Measurements from ENCODE around the gene MOCS1.

Gene MOCS1

GRCh38 chr6:39945626-39946025, 11.4 kb upstream of the MOCS1 start:
- no peak for DNase-seq
- no peaks in the 10 kb centered on the region for H3K27me3 Mint-ChIP-seq (ENCODE audit: low read depth, poor library complexity)
- H3K4me3 Mint-ChIP-seq, result no peak overlapping the region
- H3K36me3 Mint-ChIP-seq (ENCODE audit: low read depth), result no peaks in the 10 kb centered on the region
- no peaks in the 10 kb centered on the region for H3K9me3 Mint-ChIP-seq
- H3K4me1 Mint-ChIP-seq, result peaks cover 27% of the 10 kb centered on the region
- TF ChIP-seq, protein P1, sequence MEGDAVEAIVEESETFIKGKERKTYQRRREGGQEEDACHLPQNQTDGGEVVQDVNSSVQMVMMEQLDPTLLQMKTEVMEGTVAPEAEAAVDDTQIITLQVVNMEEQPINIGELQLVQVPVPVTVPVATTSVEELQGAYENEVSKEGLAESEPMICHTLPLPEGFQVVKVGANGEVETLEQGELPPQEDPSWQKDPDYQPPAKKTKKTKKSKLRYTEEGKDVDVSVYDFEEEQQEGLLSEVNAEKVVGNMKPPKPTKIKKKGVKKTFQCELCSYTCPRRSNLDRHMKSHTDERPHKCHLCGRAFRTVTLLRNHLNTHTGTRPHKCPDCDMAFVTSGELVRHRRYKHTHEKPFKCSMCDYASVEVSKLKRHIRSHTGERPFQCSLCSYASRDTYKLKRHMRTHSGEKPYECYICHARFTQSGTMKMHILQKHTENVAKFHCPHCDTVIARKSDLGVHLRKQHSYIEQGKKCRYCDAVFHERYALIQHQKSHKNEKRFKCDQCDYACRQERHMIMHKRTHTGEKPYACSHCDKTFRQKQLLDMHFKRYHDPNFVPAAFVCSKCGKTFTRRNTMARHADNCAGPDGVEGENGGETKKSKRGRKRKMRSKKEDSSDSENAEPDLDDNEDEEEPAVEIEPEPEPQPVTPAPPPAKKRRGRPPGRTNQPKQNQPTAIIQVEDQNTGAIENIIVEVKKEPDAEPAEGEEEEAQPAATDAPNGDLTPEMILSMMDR (IDR thresholded peaks at IDR 0.05), result no peak
- H3K27ac Mint-ChIP-seq, result no peak overlapping the region

DNA sequence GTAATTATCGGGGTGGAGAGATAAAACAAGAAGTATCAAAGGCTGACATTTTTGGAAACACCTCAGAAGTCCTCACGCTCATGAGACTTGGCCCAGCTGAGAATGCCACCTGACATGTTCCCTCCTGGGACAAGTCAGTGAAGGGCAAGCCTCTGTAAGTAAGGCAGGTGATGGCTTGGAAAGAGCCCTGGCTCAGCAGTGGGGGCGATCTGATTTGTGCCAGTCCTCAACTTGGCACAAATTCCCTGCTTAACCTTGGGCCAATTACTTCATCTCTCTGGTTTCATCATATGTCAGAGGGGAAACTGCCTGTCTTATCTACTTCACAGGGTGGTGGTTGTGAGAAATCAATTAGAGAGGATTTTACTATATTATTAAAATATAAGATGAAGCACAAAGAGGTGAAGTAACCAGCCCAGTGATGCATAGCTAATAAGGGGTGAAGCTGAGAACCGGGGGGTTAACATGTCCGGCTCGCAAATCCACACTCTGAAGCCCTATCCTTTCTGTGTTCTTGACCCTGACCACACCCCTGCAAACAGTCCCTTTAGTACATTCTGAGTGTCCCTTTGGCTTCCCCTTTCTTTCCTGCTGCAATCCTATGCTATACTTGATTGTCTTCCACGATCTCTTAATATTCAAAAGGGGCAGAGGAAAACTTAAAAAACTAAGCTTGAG, 8.8 kb upstream of the MOCS1 start:
- H3K27ac Mint-ChIP-seq, result no peak overlapping the region
- no peaks in the 10 kb centered on the region for H3K27me3 Mint-ChIP-seq (ENCODE audit: low read depth, poor library complexity)
- no peak for DNase-seq
- H3K36me3 Mint-ChIP-seq (ENCODE audit: low read depth), result no peaks in the 10 kb centered on the region
- H3K9me3 Mint-ChIP-seq, result no peaks in the 10 kb centered on the region
- peaks cover 36% of the 10 kb centered on the region for H3K4me1 Mint-ChIP-seq
- TF ChIP-seq, protein P1 (IDR thresholded peaks at IDR 0.05), result no peak
- no peak overlapping the region for H3K4me3 Mint-ChIP-seq

- H3K27ac Mint-ChIP-seq, result no peak overlapping the region
- no peaks in the 10 kb centered on the region for H3K36me3 Mint-ChIP-seq (ENCODE audit: low read depth)
- TF ChIP-seq, protein P1 (IDR thresholded peaks at IDR 0.05), result no peak
- no peak for DNase-seq
- no peaks in the 10 kb centered on the region for H3K9me3 Mint-ChIP-seq
- peaks cover 40% of the 10 kb centered on the region for H3K4me1 Mint-ChIP-seq
- no peaks in the 10 kb centered on the region for H3K27me3 Mint-ChIP-seq (ENCODE audit: low read depth, poor library complexity)
- H3K4me3 Mint-ChIP-seq, result no peak overlapping the region
Observed at GRCh38 chr6:39941820-39942219, 7.6 kb upstream of the MOCS1 start.

- Mint-ChIP-seq H3K4me3 (no peak overlapping the region), H3K9me3 (no peaks in the 10 kb centered on the region), H3K4me1 (peaks cover 41% of the 10 kb centered on the region), H3K36me3 (ENCODE audit: low read depth) (no peaks in the 10 kb centered on the region), H3K27me3 (ENCODE audit: low read depth, poor library complexity) (no peaks in the 10 kb centered on the region), H3K27ac (no peak overlapping the region)
- no peak for DNase-seq
- TF ChIP-seq, protein P1 (IDR thresholded peaks at IDR 0.05), result no peak
Observed at GRCh38 chr6:39941138-39941537, 6.9 kb upstream of the MOCS1 start.

- no peak for DNase-seq
- Mint-ChIP-seq H3K4me1 (peaks cover 41% of the 10 kb centered on the region), H3K4me3 (peak overlapping the region; percentile 21), H3K27me3 (ENCODE audit: low read depth, poor library complexity) (no peaks in the 10 kb centered on the region), H3K9me3 (no peaks in the 10 kb centered on the region), H3K36me3 (ENCODE audit: low read depth) (no peaks in the 10 kb centered on the region), H3K27ac (peak overlapping the region; percentile 77)
- TF ChIP-seq, protein P1 (IDR thresholded peaks at IDR 0.05), result no peak
Observed at GRCh38 chr6:39938773-39939654, 4.8 kb upstream of the MOCS1 start.

Data from nephron progenitor cell (in vitro differentiated cells).